GM12865 (cell line): ENCODE measurements around the gene TRPM1.

Experiments
- DNase-seq: peaks from one replicate; pipeline ENCODE4 v3.0.0; 2010; ENCODE audit warnings: low read depth
- H3K4me3 ChIP-seq: 2 replicates; pipeline ENCODE4 v1.5.1; 2011; ENCODE audit warnings: mild to moderate bottlenecking, low read depth, low read length, control low read depth
- TF ChIP-seq, protein P1 (sequence below): IDR thresholded peaks from 2 replicates; pipeline ENCODE4 v1.5.1; 2011; ENCODE audit warnings: low read length, control low read depth, low read depth, inconsistent platforms; ENCODE audit not compliant: insufficient read depth; ENCODE audit errors: missing control alignments

The TRPM1 gene

DNA sequence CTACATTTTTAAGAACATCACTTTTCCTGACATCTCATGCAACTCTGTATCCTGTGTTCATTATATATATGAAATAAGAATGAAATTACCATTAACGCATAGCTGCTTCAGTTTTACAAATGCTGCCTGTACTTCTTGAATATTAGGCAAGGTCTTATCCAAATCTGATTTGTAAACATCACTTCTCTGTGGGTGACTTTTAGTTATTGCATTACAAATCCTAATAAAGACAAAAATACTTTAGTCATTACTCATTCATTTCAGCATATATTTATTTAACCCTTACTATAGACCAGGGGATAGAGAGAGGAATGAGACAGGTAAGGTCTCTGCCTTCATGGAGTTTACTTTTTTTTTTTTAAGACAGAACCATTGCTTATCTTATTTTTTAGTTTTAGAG is 146.9 kb downstream of the TRPM1 start:
- TF ChIP-seq, protein P1, sequence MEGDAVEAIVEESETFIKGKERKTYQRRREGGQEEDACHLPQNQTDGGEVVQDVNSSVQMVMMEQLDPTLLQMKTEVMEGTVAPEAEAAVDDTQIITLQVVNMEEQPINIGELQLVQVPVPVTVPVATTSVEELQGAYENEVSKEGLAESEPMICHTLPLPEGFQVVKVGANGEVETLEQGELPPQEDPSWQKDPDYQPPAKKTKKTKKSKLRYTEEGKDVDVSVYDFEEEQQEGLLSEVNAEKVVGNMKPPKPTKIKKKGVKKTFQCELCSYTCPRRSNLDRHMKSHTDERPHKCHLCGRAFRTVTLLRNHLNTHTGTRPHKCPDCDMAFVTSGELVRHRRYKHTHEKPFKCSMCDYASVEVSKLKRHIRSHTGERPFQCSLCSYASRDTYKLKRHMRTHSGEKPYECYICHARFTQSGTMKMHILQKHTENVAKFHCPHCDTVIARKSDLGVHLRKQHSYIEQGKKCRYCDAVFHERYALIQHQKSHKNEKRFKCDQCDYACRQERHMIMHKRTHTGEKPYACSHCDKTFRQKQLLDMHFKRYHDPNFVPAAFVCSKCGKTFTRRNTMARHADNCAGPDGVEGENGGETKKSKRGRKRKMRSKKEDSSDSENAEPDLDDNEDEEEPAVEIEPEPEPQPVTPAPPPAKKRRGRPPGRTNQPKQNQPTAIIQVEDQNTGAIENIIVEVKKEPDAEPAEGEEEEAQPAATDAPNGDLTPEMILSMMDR, result no peak
- DNase-seq, result no peak

DNA sequence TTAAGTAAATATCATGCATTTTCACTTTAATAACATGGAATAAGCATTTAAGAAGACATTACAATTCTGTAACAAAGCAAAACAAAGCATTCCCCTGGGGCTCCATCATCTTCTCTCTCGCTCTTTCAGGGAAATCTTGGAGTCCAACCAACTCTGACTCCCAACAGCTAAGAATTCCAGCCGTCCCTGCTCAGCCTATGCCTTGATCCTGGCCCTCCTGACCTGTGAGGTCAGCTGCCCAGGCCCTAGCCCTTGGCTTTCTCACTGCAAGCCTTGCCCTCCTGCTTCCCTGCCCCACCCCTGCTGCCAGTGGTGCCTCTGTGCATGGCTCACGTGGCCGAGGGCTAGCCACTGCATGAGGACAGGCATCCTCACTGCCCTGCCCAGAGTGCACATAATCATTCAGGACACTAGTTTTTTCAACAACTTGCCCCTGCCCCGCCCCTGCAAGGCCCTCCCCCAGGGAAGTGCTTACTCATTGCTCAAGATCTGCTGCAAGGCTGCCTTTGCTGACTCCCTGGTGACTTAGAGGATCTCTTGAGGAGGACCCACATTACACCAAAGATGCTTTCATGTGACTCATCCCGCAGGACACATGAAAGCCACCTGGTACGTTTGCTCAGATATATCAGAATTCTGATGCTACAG is 147.7 kb downstream of the TRPM1 start:
- TF ChIP-seq, protein P1, result no peak

More for the DNA sequence above, 146.9 kb downstream of the TRPM1 start:
- H3K4me3 ChIP-seq, result no peak overlapping the region

DNA sequence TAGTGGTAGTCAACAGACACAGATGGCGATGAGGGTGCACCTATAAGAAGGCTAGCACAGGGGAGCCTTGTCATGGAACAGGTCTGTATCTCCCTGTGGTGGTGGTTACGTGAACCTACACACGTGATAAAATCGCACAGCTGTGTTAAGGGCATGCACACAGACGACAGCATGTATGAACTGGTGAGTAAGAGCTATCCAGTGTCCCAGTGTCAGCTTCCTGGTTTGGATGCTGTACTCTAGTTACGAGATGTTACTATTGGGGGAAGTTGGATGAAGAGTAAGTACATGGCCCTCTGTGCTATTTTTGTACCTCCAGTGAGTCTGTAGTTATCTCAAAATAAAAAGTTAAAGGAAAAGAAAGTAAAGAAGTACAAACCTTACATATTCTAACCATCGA is 148.3 kb downstream of the TRPM1 start:
- DNase-seq, result no peak
- TF ChIP-seq, protein P1, result no peak

More for the DNA sequence above, 147.7 kb downstream of the TRPM1 start:
- no peak overlapping the region for H3K4me3 ChIP-seq
- peak; percentile 16 for DNase-seq

More for the DNA sequence above, 148.3 kb downstream of the TRPM1 start:
- H3K4me3 ChIP-seq, result no peak overlapping the region
